ENCODE results near the gene CILP. TPM values are rescaled to one million over a fixed set of nuclear protein-coding genes. Genes with fewer than 3 reads are reported as not detected.

CILP gene
- total RNA-seq, 1 experiment from 2014 or later: not detected

- Mint-ChIP-seq H3K27ac (no peak overlapping the region), H3K27me3 (ENCODE audit: low read depth) (no peaks in the 10 kb centered on the region), H3K36me3 (no peaks in the 10 kb centered on the region), H3K9me3 (peaks cover 7% of the 10 kb centered on the region), H3K4me1 (peaks cover 5% of the 10 kb centered on the region; the same call in 1 of the 2 replicates), H3K4me3 (no peak overlapping the region)
- peak; percentile 27 for DNase-seq (ENCODE audit: low spot score)
- ChIA-PET CTCF (no interaction called here), POLR2A (interaction anchor here (0.5 kb wide), 1 partner anchor 8 kb away, joined by 5 read pairs; no protein-coding TSS in a partner anchor)
- TF ChIP-seq ZNF317 (CRISPR knock-in tag; IDR thresholded peaks at IDR 0.05; ENCODE audit: borderline replicate concordance, low read depth) (no peak), TP53 (CRISPR knock-in tag; IDR thresholded peaks at IDR 0.05) (no peak), ZNF219 (CRISPR knock-in tag; IDR thresholded peaks at IDR 0.05; ENCODE audit: borderline replicate concordance) (no peak), RELA (CRISPR knock-in tag; IDR thresholded peaks at IDR 0.05; ENCODE audit: borderline replicate concordance) (no peak), MYBL2 (CRISPR knock-in tag; IDR thresholded peaks at IDR 0.05) (no peak), IRF1 (CRISPR knock-in tag; IDR thresholded peaks at IDR 0.05) (no peak), ETV6 (CRISPR knock-in tag; IDR thresholded peaks at IDR 0.05) (no peak), ZNF138 (CRISPR knock-in tag; conservative IDR thresholded peaks at IDR 0.05) (no peak), MXD4 (CRISPR knock-in tag; IDR thresholded peaks at IDR 0.05; ENCODE audit: borderline replicate concordance) (no peak), ZNF423 (CRISPR knock-in tag; IDR thresholded peaks at IDR 0.05) (no peak), ZSCAN18 (CRISPR knock-in tag; IDR thresholded peaks at IDR 0.05) (no peak)
- TF ChIP-seq, protein P1, sequence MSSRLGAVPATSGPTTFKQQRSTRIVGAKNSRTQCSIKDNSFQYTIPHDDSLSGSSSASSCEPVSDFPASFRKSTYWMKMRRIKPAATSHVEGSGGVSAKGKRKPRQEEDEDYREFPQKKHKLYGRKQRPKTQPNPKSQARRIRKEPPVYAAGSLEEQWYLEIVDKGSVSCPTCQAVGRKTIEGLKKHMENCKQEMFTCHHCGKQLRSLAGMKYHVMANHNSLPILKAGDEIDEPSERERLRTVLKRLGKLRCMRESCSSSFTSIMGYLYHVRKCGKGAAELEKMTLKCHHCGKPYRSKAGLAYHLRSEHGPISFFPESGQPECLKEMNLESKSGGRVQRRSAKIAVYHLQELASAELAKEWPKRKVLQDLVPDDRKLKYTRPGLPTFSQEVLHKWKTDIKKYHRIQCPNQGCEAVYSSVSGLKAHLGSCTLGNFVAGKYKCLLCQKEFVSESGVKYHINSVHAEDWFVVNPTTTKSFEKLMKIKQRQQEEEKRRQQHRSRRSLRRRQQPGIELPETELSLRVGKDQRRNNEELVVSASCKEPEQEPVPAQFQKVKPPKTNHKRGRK (CRISPR knock-in tag; IDR thresholded peaks at IDR 0.05; ENCODE audit: borderline replicate concordance): no peak
- TF ChIP-seq, protein P2, sequence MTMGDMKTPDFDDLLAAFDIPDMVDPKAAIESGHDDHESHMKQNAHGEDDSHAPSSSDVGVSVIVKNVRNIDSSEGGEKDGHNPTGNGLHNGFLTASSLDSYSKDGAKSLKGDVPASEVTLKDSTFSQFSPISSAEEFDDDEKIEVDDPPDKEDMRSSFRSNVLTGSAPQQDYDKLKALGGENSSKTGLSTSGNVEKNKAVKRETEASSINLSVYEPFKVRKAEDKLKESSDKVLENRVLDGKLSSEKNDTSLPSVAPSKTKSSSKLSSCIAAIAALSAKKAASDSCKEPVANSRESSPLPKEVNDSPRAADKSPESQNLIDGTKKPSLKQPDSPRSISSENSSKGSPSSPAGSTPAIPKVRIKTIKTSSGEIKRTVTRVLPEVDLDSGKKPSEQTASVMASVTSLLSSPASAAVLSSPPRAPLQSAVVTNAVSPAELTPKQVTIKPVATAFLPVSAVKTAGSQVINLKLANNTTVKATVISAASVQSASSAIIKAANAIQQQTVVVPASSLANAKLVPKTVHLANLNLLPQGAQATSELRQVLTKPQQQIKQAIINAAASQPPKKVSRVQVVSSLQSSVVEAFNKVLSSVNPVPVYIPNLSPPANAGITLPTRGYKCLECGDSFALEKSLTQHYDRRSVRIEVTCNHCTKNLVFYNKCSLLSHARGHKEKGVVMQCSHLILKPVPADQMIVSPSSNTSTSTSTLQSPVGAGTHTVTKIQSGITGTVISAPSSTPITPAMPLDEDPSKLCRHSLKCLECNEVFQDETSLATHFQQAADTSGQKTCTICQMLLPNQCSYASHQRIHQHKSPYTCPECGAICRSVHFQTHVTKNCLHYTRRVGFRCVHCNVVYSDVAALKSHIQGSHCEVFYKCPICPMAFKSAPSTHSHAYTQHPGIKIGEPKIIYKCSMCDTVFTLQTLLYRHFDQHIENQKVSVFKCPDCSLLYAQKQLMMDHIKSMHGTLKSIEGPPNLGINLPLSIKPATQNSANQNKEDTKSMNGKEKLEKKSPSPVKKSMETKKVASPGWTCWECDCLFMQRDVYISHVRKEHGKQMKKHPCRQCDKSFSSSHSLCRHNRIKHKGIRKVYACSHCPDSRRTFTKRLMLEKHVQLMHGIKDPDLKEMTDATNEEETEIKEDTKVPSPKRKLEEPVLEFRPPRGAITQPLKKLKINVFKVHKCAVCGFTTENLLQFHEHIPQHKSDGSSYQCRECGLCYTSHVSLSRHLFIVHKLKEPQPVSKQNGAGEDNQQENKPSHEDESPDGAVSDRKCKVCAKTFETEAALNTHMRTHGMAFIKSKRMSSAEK (CRISPR knock-in tag; IDR thresholded peaks at IDR 0.05; ENCODE audit: borderline replicate concordance): no peak
- peak; percentile 77 for ATAC-seq
Observed at GRCh38 chr15:65196637-65197336, 14.5 kb downstream of the CILP start.

DNA sequence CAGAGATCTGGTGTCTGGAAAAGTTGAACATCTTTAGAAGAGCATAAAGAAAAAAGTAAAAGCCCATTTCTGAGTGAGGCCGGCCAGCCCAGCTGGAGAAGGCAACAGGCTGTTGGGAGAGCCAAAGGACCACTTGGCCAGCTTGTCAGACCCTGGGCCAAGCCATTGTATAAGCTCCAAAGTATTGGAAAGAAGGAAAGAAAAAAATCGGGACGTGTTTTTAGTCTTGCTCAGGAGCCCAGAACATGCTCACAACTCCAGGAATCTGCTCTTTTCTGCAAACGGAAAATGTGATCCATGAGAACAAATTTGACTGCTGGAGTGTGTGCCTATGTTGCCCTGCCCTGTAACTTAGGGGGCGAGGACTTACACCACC lies 15.7 kb downstream of the CILP start:
- Mint-ChIP-seq H3K27me3 (ENCODE audit: low read depth) (no peaks in the 10 kb centered on the region), H3K36me3 (no peaks in the 10 kb centered on the region), H3K4me3 (no peak overlapping the region), H3K27ac (no peak overlapping the region), H3K4me1 (peaks cover 5% of the 10 kb centered on the region; the same call in 1 of the 2 replicates), H3K9me3 (peaks cover 7% of the 10 kb centered on the region)
- ATAC-seq: no peak
- no peak for DNase-seq (ENCODE audit: low spot score)
- CTCF ChIA-PET: interaction anchor here (0.7 to 2.3 kb wide), 7 partner anchors 12 to 102 kb away, joined by 3 to 14 read pairs (median 5); partner anchors contain the start of genes CILP and PARP16
- no peak for TF ChIP-seq ZNF423 (CRISPR knock-in tag; IDR thresholded peaks at IDR 0.05)
- no peak for TF ChIP-seq ZNF263 (CRISPR knock-in tag; IDR thresholded peaks at IDR 0.05; ENCODE audit: low read depth)
- no peak for TF ChIP-seq PRRX2 (CRISPR knock-in tag; IDR thresholded peaks at IDR 0.05)
- TF ChIP-seq FOXK1 (CRISPR knock-in tag; IDR thresholded peaks at IDR 0.05): no peak
- TF ChIP-seq NFYB (CRISPR knock-in tag; conservative IDR thresholded peaks at IDR 0.05; ENCODE audit: low read depth): no peak
- no peak for TF ChIP-seq NR2C2 (CRISPR knock-in tag; IDR thresholded peaks at IDR 0.05)
- no peak for TF ChIP-seq TCF7 (CRISPR knock-in tag; IDR thresholded peaks at IDR 0.05; ENCODE audit: low read depth)
- TF ChIP-seq SMAD3 (CRISPR knock-in tag; IDR thresholded peaks at IDR 0.05; ENCODE audit: borderline replicate concordance): no peak
- no peak for TF ChIP-seq ATF1 (CRISPR knock-in tag; IDR thresholded peaks at IDR 0.05)
- no peak for TF ChIP-seq KAT7 (CRISPR knock-in tag; IDR thresholded peaks at IDR 0.05; ENCODE audit: borderline replicate concordance)
- TF ChIP-seq, protein P3, sequence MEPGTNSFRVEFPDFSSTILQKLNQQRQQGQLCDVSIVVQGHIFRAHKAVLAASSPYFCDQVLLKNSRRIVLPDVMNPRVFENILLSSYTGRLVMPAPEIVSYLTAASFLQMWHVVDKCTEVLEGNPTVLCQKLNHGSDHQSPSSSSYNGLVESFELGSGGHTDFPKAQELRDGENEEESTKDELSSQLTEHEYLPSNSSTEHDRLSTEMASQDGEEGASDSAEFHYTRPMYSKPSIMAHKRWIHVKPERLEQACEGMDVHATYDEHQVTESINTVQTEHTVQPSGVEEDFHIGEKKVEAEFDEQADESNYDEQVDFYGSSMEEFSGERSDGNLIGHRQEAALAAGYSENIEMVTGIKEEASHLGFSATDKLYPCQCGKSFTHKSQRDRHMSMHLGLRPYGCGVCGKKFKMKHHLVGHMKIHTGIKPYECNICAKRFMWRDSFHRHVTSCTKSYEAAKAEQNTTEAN (CRISPR knock-in tag; IDR thresholded peaks at IDR 0.05): no peak
- POLR2A ChIA-PET: no interaction called here

Measured in WTC11 (cell line).